GM18873 (cell line): ENCODE measurements around the gene DMRTB1.
"Not testable (repeated sequence)": the region's sequence is repeated elsewhere in the genome, so short reads cannot be mapped to it uniquely, and the experiment has no call there.

ENCODE experiments used
- ATAC-seq: cut with Tn5 transposase; IDR thresholded peaks from one replicate; pipeline ENCODE4 v1.9.1; 2021; ENCODE audit warnings: mild to moderate bottlenecking, moderate library complexity, moderate number of reproducible peaks; ENCODE audit not compliant: unreplicated experiment, low FRiP score

The DMRTB1 gene

GRCh38 chr1:53434405-53435007, 24.7 kb upstream of the DMRTB1 start:
- not testable (repeated sequence) for ATAC-seq

- ATAC-seq, result no peak
Measured at GRCh38 chr1:53435151-53435550, 24.0 kb upstream of the DMRTB1 start.

DNA sequence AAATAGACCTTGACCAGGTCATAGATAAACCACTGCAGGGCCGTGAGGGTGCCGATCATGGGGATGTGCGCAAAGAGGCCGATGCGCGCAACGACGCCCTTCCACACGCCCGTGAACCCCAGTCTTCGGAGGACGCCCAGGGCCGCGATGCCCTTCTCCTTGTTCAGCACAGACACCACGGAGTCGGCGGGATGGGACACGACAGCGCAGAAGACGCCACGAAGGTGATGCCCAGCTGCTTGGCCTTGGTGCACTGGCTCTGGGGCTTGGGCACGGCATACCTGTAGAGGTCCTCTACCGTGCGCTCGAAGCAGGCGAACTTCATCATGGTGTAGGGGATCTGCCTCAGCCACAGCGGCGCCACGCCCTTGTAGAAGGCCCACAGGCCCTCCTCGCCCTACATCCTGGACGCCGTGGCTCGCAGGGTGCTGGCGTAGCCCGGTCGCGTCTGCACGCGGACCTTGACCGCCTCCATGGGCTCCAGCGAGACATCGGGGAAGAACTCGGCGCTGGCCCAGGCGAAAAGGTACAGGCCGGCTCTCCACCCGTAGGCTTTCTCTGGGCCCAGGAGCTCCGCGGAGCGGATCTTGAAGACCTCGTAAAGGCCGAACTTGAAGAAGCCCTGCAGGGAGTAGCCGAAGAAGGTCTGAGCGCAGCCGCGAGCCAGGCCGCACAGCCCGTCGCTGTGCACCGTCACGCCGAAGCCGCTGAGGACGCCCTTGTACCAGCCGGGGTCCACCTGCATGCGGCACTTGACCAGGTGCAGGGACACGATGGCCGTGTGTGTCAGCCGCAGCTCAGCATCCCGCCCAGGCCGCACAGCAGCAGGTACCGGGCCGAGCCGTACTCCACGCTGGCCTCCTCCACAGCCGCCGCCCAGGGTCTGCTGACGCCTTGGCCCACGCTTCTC, 20.5 kb upstream of the DMRTB1 start:
- ATAC-seq, result no peak

DNA sequence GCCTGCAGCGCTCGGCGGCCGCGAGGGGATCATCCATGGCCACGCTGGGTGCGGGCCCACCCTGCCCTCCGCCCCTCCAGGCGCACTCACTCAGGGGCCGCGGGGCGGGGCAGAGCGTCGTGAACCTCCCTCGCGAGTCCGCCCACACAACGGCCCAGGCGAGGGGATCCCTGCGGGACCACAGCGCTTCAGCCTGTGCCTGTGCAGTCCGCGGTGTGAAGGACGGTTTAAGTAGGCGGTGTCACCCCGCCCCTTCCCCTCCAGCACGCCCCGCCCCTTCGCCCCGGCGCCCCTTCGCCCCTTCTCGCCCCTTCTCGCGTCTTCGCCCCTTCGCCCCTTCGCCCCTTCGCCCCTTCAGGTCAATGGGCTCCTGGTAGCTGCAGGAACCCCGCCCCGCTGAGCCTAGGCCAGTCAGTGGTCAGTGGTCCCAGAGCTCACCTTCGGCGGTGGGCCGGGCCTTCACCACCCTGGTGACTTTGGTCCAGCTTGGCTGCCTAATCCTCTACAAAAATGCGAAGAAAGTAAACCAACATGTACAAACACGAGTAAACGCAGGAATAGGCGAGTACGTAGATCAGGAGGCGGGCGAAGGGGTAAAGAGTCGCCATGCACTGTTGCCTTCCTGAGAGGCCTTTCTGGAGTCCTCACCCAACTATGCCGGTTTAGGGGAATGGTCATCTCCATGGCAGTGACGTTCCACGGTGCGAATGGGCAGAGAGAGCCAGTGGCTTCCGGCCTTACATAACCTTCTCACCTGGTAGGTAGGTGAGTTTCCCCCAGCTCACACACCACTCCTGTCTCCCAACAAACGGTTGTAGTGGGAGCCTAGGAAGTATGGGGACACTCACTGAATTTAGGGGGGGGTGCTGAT, 19.6 kb upstream of the DMRTB1 start:
- ATAC-seq, result no peak

DNA sequence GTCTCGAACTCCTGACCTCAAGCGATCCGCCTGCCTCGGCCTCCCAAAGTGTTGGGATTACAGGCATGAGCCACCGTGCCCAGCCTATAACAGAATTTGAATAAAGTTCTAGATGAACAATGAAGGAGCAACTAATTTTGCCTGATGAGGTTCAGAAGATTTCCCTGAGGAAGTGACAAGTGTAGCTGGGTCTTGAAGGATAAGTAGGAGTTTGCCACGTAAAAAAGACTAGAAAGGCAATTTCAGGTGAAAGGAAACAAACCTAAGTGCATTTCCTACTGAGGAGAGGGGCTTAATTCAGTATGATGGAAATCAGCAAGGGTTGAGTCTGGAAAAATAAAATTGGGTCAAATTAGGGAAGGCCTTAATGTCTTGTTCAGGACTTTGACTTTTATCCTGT, 18.6 kb upstream of the DMRTB1 start:
- ATAC-seq, result no peak

DNA sequence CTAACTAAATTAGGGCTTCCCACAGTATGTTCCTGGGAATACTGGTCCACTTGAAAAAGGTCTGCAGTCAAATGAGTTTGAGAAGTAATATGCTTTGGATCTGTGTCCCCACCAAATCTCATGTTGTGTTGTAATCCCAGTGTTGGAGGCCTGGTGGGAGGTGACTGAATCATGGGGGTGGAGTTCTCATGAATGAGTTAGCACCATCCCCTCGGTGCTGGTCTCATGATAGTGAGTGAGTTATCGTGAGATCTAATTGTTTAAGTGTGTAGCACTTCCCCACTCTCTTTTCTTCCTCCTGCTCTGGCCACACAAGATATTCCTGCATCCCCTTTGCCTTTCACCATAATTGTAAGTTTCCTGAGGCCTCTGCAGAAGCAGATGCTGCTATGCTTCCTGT, 16.9 kb upstream of the DMRTB1 start:
- no peak for ATAC-seq

GRCh38 chr1:53446051-53446450, 13.1 kb upstream of the DMRTB1 start:
- ATAC-seq, result no peak

DNA sequence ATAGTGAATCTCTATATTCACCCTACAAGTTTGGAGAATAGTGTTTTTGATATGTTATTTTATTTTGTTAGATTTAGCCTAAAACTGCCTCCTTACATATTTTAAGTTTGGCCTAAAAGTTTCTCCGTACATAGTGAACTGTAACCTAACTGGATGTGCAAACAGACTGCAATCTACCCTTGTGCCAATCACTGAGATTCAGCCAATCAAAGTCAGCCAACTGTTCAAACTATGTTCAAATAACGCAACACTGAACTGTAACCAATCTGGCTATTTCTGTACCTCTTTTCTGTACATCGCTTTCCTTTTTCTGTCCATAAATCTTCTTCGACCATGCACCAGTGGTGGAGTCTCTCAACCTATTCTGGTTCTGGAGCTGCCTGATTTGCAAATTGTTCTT, 11.8 kb upstream of the DMRTB1 start:
- no peak for ATAC-seq

GRCh38 chr1:53448241-53448841, 10.9 kb upstream of the DMRTB1 start:
- no peak for ATAC-seq

DNA sequence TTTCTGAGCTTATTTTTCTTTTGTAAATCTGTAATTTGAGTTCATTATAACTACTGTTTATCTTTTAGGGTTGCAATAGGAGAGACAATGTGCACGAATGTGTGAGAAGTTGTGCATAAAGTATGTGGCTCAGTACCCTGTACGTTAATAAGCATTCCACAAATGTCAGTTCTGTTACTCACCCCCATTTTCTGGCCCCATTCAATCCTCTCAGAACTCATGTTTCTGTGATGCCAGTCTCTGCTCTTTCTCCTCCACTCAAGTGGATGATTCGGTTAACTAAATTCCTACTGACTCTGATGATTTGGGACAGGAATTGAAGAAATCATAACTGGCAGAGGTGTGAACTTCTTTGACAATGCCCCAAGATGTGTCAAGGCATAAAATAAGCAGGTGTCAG, 10.2 kb upstream of the DMRTB1 start:
- ATAC-seq, result no peak

- no peak for ATAC-seq
Measured at GRCh38 chr1:53449693-53450092, 9.5 kb upstream of the DMRTB1 start.

- no peak for ATAC-seq
Measured at GRCh38 chr1:53450225-53450624, 9.0 kb upstream of the DMRTB1 start.

DNA sequence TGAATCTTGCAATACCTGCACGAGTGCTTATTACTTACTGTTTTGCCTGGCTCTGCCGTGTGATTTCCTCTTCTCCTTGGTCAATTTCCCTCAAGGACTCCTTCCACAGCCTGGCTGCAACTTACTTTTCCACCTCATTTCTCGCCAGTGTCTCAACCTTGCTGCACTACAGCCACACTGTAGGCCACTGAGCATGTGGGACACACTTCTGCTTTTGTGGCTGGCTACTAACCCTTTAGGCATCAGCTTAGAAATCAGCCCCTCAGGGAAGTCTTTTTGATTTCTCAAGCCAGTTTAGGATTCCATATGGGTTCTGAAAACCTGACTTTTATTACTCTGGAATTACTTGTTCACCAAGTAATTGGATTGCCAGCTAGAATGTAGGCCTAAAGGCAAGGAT, 5.2 kb upstream of the DMRTB1 start:
- ATAC-seq, result no peak

DNA sequence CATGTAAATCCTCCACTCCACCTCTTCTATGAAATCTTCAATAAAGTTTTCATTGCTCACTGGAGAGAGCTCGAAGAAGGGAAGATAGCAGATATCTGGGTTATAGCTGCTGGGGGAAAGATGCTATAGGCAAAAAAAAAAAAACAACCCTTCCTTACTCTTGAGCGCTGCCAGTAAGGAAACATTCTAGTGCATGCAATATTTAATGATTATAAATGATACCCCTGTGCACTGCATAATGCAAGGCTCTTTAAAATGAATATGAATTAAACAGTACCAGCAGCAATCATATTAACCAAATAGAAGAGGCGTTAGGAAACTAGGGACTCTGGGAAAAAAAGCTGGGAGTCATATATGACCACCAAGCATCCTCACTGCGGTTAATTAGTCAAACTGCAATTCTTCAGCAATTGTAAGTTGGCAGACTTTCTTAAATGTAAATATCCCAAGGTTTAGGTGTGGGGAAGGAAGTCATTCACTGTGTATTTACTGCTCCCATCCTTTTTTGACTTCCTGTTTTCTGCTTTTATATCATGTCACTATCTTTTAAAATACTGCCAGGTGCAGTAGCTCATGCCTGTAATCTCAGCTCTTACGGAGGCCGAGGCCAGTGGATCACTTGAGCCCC, 3.7 kb upstream of the DMRTB1 start:
- ATAC-seq, result no peak

GRCh38 chr1:53458634-53459033, 565 bp upstream of the DMRTB1 start:
- no peak for ATAC-seq

- no peak for ATAC-seq
Measured at GRCh38 chr1:53460211-53460634, 1.0 kb downstream of the DMRTB1 start.

DNA sequence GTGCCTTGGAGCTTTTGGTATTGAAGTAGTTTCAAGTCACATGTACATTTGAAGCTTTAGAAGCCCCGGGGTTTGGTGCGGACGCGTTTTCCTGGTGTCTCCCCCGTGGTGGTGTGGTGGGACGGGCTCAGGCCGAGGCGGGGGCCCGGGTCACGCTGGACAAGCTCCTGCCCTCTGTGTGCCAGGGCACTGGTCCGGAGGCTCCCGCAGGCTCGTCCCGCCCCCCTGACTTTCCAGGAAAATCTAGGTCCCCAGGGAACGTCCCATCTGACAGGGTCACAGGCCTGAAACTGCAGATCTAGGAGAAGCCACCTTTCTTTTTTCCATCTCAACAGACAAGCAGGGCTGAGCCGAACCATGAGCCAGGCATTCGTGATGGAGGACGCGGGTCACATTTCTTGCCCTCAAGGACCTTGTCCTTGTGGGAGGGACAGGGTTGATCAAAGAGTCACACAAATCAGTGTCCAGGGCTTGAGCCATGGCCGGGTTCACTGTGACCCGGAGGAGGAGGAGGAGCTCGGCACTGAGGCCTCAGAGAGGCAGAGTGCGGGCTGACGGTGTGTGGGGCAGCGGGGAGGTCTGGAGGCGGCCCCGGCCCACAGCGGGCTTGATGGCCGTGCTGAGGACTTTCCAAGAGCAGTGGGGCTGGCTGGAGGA, 1.6 kb downstream of the DMRTB1 start:
- ATAC-seq, result no peak

DNA sequence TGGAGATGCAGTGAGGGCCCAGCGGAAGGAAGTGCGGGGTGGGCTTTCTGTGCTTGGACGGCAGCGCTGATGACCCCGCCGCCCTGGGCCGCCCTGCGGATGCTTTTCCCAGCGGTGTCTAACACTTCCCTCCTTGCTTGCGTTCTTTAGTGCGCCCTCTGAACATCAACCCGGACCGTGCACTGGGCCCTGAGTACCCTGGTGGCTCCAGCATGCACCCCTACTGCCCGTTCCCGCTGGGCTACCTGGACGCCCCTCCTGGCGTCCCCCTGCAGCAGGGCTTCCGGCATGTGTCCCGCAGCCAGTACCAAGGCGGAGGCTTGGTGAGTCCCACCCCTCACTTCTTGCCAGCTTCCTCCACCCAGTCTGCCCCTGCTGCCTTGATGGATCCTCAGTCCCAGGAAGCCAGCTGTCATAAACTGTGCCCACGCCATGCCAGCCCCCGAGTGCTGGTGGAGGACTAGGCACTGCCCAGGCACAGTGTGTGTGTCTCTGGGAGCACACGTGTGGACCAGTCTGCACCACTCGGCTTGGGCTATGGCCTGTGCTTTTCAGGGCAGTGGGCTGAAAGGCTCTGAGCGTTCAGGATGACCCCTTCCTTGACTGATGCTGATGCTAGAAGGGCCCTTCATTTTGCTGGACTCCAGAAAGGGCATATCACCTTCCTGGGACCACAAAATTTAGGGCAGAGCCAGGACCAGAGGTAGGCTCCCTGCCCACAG, 2.3 kb downstream of the DMRTB1 start:
- no peak for ATAC-seq

GRCh38 chr1:53462193-53462592, 3.0 kb downstream of the DMRTB1 start:
- ATAC-seq, result no peak
